HG03342 (cell line): ENCODE results near the gene EPO.
"Not testable (repeated sequence)": the region's sequence is repeated elsewhere in the genome, so short reads cannot be mapped to it uniquely, and the experiment has no call there.

Experiments used
- ATAC-seq: cut with Tn5 transposase; IDR thresholded peaks from one replicate; pipeline ENCODE4 v1.9.1; 2021; ENCODE audit warnings: mild to moderate bottlenecking, moderate library complexity; ENCODE audit not compliant: unreplicated experiment

Gene EPO

DNA sequence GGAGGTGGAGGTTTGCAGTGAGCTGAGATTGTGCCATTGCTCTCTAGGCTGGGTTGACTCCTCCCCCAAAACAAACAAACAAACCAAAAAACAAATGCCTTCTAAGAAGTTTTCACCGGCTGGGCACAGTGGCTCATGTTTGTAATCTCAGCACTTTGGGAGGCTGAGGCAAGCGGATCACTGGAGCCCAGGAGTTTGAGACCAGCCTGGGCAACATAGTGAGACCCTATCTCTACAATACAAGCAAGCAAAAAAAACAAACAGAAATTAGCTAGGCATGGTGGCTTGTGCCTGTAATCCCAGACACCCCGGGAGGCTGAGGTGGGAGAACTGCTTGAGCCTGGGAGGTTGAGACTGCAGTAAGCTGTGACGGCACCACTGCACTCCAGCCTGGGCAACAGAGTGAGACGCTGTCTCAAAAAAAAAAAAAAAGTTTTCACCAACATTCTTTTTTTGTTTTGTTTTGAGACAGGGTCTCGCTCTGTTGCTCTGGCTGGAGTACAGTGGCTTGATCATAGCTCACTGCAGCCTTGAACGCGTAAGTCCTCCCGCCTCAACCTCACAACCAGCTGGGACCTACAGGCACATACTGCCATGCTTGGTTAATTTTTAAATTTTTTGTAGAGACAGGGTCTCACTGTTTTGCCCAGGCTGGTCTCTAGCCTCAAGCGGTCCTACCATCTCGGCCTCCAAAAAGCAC lies 11.8 kb downstream of the EPO start:
- ATAC-seq: no peak

DNA sequence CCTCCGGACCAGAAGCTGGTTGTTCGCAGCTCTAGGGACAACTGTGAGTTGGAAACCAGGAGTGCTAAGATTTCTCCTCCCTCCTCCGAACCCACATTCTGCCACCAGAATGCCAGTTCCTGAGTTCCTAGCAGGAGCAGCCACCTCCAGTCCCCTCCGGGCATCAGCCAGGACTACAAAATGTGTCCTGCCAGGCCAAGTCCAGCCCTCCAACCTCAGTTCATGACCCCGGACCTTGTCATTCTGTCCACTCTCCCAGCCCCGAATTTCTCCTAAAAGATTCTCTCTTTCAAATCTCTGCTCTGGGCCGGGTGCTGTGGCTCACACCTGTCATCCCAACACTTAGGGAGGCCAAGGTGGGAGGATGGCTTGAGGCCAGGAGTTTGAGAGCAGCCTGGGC lies 15.5 kb downstream of the EPO start:
- ATAC-seq: no peak

DNA sequence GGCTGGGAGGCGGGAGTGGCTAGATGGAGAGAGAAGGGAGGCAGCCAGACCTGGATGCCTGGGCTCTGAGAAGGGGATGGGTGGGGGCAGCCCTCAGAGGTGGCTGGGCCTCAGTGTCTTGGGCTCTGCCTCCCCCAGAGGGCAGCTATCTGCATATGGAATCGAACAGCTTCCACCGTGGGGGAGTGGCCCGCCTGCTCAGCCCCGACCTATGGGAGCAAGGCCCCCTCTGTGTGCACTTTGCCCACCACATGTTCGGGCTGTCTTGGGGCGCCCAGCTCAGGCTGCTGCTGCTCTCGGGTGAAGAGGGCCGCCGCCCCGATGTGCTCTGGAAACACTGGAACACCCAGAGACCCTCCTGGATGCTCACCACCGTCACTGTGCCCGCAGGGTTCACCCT lies 16.4 kb downstream of the EPO start:
- no peak for ATAC-seq

DNA sequence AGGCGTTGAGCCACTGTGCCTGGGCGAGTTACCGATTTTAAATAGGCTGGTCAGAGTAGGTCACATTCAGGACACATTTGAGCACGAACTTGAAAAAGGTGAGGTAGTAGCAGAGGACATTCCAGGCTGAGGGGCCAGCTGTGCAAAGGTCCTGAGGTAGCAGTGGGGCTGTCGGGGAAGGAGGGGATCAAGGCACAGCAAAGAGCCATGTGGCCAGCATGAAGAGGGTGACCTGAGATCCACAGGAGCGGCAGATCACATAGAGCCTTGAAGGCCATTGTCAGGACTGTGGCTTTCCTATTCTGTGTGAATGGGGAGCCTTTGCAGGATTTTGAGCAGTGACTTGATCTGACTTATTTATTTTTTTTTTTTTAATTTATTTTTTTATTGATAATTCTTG lies 19.7 kb downstream of the EPO start:
- no peak for ATAC-seq

DNA sequence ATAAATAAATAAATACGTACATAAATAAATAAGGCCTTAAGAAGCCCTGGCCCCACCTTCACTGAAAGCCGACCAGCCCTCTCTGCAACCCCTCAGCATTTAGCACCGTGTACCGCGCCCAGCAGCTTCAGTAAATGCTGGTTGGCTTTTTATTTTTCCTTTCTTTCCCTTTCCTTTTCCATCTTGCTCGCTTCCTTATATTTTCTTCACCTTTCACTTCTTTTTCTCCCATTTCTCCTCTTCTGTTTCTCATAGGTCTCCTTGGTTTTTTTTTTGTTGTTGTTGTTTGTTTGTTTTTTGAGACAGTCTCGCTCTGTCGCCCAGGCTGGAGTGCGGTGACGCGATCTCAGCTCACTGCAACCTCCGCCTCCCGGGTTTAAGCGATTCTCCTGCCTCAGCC lies 24.3 kb downstream of the EPO start:
- ATAC-seq: no peak

DNA sequence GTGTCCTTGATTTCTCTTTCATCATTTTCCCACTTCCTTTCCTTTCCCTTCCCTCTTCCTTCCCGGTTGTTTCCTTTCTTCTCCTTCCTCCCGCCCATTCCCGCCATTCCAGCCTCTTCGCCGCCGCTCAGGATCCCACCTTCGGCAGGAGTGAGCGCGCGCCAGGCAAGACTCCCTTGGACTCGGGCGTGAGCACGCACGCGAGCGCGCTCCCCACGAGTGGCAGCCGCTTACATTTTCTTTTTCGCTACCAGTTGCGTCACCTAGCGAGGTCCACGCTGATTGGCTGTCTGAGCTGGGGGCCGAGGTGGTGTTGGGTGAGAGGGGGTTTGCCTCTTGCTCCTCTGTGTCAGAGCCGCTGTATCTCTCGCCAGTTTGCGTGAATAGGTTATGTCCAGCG lies 24.9 kb downstream of the EPO start:
- ATAC-seq: no peak

DNA sequence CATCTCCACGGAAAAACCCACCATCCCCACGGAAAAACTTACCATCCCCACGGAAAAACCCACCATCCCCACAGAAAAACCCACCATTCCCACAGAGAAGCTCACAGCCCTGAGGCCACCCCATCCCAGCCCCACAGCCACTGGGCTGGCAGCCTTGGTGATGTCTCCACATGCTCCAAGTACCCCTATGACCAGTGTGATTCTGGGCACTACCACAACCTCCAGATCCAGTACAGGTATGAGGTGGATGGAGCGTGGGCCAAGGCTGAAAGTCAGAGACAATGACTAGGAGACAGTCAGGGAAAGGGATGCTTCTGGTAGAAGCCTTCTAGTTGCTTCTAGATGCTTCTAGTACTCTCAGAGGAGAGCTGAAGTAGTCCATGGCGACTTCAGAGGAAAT lies 32.7 kb downstream of the EPO start:
- ATAC-seq: no peak

DNA sequence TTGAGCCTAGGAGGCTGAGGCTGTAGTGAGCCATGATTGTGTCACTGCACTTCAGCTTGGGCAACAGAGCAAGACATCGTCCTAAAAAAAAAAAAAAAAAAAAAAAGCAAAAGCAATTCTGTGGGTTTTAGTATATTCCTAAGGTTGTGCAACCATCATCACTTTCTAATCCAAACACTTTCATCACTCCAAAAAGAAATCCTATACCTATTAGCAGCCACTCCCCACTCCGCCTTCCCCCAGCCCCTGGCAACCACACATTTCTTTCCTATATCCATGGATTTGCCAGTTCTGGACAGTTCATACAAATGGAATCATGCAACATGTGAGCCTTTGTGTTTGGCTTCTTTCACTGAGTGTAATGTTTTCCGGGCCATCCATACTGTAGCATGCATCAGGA lies 33.5 kb downstream of the EPO start:
- no peak for ATAC-seq

DNA sequence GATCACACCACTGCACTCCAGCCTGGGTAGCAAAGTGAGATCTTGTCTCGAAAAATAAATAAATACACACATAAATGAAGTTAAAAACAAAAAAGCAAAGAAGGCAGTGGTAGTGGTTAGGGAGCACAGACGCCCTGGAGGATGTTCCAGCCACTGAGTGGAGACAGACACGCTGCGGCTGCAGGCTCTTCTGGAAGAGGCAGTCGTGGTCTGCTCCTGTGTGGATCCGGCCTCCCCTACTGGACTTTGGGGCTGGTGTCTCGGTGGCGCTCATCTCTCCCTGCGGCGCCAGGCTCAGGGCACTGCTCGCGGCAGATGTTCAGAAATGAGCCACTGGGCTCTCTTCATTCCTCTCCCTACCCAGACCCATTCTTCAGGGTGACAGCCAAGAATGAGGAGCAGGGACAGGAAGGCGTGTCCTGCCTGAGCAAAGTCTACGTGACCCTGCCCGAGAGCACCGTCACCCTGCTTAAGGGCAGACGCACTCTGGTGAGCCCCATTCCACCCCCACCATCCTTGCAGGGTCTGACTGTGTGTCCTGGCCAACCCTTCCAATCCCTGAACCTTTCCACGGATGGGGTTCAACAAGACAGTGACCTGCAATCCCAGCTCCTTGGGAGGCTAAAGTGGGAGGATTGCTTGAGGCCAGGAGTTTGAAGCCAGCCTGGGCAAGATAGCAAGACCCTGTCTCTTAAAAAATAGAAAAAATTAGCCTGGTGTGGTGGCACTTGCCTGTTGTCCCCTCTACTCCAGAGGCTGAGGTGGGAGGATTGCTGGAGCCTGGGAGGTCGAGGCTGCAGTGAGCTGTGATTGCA lies 39.3 kb downstream of the EPO start:
- no peak for ATAC-seq

DNA sequence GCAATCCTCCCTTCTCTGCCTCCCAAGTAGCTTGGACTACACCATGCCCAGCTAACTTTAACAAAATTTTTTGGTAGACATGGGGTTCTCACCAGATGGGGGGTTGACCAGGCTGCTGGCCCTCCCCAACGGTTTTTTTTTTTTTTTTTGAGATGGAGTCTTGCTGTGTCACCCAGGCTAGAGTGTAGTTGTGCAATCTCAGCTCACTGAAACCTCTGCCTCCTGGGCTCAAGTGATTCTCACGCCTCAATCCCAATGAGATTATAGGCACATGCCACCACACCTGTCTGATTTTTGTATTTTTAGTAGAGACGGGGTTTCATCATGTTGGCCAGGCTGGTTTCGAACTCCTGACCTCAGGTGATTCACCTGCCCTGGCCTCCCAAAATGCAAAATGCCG lies 42.6 kb downstream of the EPO start:
- not testable (repeated sequence) for ATAC-seq

DNA sequence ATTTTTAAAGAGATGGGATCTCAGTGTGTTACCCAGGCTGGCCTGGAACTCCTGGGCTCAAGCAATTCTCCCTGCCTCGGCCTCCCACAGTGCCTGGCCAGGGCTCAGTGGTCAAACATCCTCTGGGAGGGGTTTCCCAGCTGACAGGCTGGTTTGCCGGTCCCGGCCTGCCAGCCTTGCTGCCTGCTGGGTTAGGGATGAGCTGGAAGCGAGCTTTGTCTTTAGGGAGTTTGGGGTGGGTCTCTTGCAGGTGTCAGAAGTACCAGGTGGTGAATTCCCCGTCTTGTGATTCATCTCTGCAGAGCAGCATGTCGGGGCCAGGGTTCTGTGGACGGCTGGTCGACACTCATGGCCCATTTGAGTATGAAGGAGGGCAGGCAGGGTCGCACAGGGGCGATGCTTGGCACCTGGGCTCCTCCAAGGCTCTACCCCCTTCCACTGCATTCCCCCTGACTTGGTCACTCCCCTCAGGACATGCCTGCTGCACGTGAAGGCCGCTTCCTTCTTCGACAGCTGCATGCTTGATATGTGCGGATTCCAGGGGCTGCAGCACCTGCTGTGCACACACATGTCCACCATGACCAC lies 43.4 kb downstream of the EPO start:
- ATAC-seq: no peak

DNA sequence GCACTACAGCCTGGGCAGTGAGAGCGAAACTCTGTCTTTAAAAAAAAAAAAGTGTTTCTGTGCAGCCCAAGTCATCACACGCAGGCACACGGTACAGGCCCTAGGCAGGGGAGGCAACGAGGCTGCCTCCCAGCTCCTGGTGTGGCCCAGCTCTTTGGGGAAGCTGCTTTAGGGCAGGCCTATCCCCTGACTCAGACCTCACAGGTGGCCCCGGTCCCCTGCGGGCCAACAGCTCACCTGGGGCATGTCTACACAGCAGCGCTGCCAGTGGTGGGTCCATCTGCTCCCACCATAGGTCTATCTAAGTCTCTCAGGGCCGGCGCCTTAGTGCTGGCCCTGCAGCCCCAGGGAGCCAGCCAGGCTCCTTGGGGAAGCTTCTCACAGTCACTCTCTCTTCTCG lies 44.6 kb downstream of the EPO start:
- ATAC-seq: no peak

DNA sequence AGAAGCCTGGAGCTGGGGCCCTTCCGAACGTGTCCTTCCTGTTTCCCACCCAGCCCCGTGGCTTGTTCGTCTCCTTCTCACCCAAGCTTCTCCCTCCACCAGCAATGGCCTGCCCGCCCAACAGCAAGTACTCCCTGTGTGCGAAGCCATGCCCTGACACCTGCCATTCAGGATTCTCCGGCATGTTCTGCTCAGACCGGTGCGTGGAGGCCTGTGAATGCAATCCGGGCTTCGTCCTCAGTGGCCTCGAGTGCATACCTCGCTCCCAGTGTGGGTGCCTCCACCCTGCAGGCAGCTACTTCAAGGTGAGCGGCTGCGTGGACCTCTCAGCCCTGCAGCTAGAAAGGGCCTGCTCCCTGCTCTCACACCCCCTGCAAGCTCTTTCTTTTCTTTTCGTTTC lies 45.0 kb downstream of the EPO start:
- ATAC-seq: no peak

DNA sequence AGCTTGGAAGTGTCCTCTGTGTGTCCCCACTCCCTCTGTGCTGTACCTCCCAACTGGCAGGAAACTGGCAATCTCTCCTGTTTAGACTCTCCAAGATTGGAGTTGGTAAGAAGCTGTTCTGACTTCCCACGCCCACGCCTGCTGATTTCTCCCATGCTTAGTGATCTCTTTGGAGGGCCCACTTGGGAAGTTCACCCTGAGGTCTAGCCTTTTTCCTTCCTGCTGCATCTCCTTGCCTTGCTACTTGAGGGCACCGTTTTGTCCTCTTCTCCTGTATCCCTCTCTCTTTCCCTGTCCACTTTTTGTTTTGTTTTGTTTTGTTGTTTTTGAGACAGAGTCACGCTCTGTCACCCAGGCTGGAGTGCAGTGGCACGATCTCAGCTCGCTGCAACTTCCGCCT lies 48.5 kb downstream of the EPO start:
- no peak for ATAC-seq
